Smooth muscle cell of bladder (primary cell): ENCODE results near the gene VWF. TPM values are rescaled to one million over a fixed set of nuclear protein-coding genes. Genes with fewer than 3 reads are reported as not detected.

Experiments used
- total RNA-seq: library from RNA; depleted of rRNA; stranded (reverse); fragments of >200 nt; gene quantifications from 2 replicates; pipeline ENCODE4 v1.2.3, GENCODE V29; 2014

VWF gene
- total RNA-seq: 0.85 and 3.7 TPM in 2 replicates

GRCh38 chr12:6124411-6125309 is at the start of gene VWF:
Gene VWF, minus strand, starts transcription at chr12:6124670. Its CDS starts 1,474 bp downstream, at chr12:6123196.

GRCh38 chr12:5945071-5946008 is 179.1 kb downstream of the VWF start, which contains the start of gene ANO2:
Gene ANO2, minus strand, starts transcription at chr12:5945259. Its CDS starts 42 bp downstream, at chr12:5945217.

Other genes with a start within 250 kb of the VWF start
- gene ANO2, start 179.4 kb downstream of the VWF start, total RNA-seq: 0.18 TPM in 1 of 2 replicates, not detected in the other
- gene CD9, start 75.7 kb upstream of the VWF start, total RNA-seq: 408 and 476 TPM in 2 replicates
- gene PLEKHG6, start 186.0 kb upstream of the VWF start, total RNA-seq: under 0.01 and 0.09 TPM in 2 replicates
- 99.0 and 112 TPM in 2 replicates for gene TNFRSF1A, start 217.4 kb upstream of the VWF start, total RNA-seq